ENCODE measurements around the gene PCLAF.
"Not testable (repeated sequence)": the region's sequence is repeated elsewhere in the genome, so short reads cannot be mapped to it uniquely, and the experiment has no call there.

The PCLAF gene, protein sequence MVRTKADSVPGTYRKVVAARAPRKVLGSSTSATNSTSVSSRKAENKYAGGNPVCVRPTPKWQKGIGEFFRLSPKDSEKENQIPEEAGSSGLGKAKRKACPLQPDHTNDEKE

DNA sequence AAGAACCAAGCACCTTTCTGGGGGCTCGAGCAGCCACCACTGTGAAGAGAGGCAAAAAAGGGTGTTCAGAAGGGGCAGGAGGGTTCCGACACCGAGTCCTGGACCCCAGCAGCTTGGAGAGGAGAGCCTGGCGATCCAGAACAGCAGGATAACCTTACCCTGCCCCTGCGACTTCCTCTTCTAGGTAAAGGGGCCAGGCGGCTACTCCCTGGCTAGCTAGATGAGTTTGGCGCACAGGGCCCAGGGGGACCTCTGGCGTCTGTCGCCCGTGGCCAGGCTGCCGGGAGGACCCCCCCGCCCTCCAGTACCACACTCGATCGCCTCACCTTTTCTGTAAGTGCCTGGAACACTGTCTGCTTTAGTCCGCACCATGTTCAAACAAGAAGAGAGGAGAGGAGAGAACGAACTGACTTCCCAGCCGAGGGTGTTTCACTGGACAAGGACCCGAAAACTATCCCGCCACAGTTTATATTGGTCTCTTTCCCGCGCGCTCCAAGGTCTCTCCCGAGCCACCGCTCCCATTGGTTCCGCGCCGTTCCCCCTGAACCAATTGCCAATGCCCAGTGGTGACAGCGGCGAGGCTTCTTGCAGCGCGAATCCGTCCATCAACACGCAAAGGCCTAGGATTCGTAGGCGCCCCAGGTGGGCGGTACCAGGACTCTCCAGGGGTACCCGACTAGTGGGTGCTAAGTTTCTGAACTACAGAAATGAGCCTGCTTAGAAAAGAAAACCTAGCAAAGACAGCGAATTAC, at the start of gene PCLAF:
PCLAF (minus strand) TSS at position 442 of the 752 bp plus-strand sequence; CDS start at position 372, 70 bp downstream.
- peak; percentile 82 for DNase-seq (ENCODE audit: low read depth)

DNA sequence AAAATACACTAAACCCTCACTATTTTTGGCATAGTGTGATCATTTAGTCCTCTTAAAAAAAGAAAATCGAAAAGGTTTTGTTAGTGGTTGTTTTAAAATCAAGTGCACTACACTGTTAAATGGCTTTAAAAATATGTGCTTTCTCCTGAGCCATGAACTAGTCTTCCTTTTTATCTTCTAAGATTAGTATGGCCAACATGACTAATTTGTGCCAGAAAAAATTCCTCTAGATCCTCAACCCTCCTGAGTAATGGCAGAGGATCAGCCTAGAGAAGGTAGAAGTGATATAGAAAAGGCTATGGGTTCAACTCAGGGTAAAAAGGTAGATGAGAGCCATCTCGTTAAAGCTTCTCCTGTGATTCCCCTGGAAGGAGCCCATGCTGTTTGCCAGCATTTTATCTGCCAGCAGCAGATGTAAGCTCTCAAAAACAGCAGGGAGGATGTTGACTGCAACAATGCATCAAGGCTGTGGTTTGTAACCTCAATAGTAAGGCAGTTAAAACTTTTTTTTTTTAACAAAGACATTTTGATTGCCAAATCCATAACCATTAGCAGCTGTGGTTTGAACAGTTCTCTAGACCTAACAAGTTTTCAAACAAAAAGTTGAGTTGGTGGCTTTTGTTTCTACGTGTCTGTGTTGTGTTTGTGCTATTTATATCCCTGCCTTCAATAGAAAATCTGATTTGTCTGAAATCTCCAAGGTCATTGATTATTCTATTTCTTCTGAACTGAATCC, 48.9 kb upstream of the PCLAF start:
- peak; percentile 13 for DNase-seq (ENCODE audit: low read depth)

DNA sequence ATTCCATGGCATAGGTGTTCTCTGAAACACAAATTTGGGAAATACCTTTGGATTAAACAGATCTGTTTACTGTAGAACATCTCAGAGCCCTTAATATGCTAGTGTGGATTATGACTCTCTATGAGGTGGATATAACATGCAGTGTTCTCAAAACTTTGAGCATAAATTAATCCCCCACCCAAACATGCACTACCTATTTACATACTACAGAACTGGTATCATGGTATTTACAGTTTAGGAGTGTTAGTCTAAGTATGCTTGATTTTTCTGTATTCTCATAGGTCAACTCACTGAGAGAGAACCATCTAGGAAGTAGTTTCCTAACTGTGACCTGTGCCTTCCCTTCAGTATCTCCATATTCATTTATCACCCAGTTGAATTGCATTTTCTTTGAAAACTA, 48.2 kb upstream of the PCLAF start:
- DNase-seq (ENCODE audit: low read depth), result peak; percentile 26

DNA sequence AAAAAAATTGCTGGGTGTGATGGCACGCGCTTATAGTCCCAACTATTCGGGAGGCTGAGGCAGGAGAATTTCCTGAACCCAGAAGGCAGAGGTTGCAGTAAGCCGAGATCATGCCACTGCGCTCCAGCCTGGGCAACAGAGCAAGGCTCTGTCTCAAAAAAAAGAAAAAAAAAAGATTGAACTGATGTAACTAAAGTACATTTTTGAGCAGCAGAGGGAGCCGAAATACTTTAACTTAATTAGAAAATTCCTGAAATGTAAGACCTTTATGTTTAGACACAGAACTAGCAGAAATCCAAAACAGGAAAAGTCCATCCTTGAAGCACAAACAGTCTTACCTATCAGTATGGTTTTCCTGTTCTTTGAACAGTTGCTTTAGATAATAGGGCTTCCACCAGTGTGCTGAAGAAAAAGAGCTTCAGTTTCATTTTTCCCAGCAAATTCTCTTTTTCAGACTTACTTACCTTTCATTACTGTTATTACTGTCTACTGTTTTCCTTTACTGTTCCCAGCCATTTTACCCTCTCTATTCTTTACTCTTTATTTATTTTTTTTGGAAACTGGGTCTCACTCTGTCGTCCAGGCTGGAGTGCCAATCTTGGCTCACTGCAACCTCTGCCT, 45.7 kb upstream of the PCLAF start:
- no peak for DNase-seq (ENCODE audit: low read depth)

DNA sequence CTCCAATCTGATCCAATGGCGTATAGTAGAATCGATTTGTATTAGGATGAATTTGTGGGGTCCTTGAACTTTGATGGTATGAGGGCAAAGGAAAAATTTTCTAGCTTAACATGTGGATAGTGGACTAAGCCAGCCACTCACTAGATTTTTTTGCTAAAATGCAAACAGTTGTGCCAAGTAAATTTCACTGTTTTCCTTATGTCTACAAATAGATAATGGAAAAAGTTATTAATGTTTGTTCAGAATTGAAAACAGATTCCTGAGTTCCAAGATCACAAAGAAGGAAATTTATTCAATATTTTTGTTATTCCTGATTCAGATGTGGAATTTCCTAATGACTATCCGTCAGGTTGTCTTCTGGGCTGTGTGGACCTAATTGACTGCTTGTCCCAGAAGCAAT, 44.0 kb upstream of the PCLAF start:
- no peak for DNase-seq (ENCODE audit: low read depth)

DNA sequence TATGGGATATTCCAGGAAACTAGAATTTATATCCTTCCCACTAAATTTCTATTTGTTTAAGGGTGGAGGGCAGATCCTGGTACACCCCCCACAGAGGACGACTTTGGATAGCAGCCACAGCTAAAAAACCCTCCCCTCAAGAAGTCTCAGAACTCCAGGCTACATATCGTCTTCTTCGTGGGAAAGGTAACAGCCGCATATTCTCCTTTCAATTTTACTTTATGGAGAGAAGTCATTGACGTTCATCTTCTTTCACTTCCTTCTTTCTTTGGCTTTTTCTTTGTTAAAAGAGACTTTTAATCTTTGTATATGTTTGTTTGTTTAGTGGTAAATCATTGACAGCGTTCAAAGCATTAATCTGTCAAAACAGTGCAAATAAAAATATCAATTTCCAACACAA, 42.7 kb upstream of the PCLAF start:
- DNase-seq (ENCODE audit: low read depth), result no peak

DNA sequence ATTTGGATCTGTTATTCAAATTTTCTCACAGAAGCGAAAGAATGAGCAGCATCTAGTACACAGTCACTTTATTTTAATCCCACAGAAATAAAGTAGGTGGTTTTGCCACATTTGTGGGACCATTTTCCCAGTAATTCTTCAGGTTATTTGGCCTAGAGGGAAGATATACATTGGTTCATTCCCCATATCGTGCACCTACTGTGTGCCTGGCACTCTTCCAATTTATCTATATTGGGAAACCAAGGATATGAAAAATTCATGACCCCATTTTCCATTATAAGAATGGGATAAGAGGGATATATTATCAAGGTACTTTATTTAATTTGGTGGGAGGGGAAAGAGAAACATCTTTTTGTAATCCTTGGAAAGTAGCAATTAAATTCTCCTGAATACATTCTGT, 41.5 kb upstream of the PCLAF start:
- no peak for DNase-seq (ENCODE audit: low read depth)

DNA sequence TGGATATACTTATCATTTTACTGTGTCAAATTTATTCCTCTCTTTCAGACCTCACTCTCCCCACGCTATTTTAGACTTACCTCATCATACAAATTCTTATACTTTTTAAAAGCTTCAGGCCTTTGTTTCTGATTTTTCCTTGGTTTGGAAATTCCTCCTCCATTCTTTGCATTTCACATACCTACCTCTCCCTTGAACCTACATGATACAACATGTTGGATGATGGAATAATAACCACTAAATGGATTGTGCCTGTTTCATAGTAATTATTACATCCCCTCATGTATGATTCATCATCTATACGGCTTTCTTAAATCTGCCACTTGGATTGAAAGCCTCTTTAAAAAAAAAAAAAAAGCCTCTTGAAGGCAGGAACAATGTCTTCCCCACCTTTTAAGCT, 31.0 kb upstream of the PCLAF start:
- DNase-seq (ENCODE audit: low read depth), result no peak

DNA sequence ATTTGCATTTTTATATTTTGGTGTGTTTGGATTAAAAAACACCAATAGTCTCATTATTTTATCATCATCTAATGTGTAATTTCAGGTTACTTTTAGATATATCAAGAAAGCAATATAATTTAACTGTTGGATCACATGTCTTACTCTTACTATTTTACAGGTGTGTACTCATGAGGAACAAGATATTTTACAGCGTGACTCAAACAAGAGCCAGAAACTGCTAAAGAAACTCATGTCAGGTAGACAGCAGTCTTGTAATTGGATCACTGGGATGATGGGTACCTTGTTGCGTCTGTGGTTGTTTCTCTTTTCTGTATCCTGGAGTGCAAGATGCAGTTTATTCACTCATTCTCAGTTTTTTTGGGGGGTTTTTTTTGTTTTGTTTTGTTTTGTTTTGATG, 19.3 kb upstream of the PCLAF start:
- DNase-seq (ENCODE audit: low read depth), result no peak

DNA sequence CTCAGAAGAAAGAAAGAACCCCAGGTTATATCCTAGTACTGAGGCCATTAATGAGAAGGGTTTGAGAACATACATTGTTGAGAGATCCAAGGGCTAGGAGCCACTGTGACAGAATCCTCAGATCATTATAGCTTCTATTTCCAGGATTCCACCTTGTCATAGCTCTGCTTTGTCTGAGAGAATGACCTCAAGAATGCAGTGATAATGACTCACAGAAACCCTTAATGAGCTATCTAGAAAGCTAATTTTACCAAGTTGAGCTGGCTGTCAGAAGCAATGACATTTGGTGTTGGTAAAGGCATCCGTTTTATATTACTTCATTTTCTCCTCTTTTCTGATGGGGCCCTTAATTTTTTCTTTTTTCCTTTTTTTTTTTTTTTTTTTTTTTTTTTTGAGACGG, 17.3 kb upstream of the PCLAF start:
- DNase-seq (ENCODE audit: low read depth), result no peak

DNA sequence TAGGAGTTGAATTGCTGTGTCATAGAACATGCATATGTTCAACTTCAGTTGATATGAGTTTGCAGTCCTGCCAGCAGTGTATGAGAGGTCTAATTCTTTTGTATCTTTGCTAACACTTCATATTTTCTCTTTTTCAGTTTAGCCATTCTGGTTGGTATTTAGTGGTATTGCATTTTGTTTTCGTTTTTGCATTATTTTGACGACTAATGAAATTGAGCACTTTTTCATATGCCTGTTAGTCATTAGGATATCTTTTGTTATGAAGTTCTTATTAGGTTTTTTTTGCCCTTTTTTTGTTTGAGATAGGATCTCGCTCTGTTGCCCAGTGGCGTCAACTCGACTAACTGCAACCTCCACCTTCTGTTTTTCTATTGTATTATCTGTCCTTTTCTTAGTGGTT, 15.5 kb upstream of the PCLAF start:
- no peak for DNase-seq (ENCODE audit: low read depth)

DNA sequence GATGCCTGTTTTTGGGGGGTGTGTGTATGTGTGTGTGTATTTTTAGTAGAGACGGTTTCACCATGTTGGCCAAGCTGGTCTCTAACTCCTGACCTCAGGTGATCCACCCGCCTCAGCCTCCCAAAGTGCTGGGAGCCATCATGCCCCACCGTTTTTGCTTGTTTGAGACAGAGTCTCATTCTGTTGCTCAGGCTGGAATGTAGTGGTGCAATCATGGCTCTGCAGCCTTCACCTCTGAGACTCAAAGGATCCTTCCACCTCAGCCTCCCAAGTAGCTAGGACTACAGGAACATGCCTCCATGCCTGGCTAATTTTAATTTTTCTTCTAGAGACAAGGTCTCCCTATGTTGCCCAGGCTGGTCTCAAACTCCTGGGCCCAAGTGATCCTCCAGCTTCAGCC, 11.2 kb upstream of the PCLAF start:
- not testable (repeated sequence) for DNase-seq (ENCODE audit: low read depth)

DNA sequence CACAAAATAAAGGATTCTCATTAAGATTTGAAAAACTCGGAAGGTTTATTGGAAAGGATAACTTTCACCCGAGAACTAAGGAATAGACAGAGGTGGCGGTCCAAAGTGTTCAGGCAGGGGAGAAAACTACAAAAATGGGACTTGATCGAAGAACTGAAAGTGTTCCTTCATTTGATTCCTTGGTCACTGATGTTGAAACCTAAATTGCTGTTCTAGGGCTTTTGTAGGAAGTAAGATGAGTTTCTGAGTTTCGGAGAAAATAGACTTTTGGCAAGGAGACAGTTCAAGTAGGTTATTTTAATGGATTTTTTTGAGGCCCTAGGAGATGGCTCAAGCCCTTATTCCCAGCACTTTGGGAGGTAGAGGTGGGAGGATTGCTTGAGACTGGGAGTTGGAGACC, 7.8 kb upstream of the PCLAF start:
- no peak for DNase-seq (ENCODE audit: low read depth)

DNA sequence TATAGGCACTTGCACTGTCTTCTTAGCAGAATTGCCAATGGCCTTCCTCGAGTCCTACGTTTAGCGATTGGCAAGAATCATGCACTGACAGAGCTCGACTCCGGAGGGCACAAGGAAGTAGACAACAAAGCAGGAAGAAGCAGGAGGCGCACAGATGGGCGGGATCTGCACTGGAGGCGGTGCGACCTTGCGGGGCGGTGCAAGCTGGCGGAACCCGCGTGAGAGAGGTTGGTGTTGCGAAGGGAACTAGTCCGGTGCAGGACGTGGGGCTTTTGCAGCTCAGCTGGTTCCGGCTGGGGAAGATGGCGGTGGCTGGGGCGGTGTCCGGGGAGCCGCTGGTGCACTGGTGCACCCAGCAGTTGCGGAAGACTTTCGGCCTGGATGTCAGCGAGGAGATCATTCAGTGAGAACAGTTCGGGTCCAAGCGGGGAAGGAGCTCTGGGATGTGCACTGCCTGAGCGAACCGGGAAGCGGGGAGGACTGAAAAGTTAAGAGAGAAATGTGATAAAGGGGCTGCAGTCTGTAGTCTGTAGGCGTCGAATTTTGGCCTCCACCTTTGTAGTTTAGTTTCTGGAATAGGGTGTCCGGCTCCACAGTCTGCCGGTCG, 6.4 kb upstream of the PCLAF start, which contains the start of gene TRIP4:
TRIP4 (plus strand) TSS at position 275 of the 607 bp plus-strand sequence; CDS start at position 303, 28 bp downstream.
- DNase-seq (ENCODE audit: low read depth), result peak; percentile 93

DNA sequence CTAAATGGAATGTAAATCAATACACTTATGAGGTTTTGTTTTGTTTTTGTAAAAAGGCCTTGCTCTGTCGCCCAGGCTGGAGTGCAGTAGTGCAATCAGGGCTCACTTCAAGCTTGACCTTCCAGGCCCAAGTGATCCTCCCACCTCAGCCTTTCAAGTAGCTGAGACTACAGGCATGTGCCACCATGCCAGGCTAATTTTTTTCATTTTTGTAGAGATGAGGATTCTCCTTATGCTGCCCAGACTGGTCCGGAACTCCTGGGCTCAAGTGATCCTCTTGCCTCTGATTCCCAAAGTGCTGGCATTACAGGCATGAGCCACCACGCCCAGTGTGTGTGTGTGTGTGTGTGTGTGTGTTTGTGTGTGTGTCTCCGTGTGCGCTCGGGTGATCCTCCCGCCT, 5.0 kb upstream of the PCLAF start:
- no peak for DNase-seq (ENCODE audit: low read depth)

DNA sequence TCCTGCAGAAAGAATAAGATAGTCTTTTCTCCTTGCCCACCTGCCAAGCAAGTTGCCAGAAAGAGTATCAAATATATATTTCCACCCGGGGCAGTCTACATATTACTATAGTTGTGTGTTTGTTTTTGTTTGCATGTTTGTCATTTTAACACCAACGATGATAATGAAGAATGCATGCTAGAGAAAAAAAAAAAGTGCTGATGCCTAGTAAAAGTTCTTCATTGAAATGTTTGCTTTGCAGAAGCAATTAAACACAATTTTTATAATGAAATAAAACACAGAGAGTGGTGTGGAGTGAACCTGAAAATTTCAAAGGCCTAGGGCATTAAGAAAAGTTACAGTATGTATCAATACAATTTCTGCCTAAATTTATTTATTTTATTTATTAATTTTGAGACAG, 2.5 kb upstream of the PCLAF start:
- no peak for DNase-seq (ENCODE audit: low read depth)

DNA sequence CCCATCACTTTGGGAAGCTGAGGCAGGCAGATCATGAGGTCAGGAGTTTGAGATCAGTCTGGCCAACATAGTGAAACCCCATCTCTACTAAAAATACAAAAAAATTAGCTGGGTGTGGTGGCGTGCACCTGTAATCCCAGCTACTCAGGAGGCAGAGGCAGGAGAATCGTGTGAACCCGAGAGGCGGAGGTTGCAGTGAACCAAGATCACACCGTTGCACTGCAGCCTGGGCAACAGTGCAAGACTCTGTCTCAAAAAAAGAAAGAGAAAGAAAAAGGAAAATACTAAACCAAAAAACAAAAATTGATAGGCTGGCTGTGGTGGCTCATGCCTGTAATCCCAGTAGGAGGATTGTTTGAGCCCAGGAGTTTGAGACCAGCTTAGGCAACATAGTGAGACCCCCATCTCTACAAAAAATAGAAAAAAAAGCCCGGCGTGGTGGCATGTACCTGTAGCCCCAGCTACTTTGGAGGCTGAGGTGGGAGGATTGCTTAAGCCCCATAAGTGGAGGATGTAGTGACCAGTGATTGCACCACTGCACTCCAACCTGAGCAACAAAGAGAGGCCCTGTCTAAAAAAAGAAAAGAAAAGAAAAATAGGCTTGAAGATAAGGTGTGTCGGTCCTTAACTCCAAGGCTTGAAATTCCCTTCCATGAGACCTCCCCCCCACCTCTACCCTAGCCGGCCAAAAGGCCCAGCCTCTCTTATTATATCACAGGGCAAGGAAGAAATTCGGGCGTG, 941 bp downstream of the PCLAF start:
- not testable (repeated sequence) for DNase-seq (ENCODE audit: low read depth)

DNA sequence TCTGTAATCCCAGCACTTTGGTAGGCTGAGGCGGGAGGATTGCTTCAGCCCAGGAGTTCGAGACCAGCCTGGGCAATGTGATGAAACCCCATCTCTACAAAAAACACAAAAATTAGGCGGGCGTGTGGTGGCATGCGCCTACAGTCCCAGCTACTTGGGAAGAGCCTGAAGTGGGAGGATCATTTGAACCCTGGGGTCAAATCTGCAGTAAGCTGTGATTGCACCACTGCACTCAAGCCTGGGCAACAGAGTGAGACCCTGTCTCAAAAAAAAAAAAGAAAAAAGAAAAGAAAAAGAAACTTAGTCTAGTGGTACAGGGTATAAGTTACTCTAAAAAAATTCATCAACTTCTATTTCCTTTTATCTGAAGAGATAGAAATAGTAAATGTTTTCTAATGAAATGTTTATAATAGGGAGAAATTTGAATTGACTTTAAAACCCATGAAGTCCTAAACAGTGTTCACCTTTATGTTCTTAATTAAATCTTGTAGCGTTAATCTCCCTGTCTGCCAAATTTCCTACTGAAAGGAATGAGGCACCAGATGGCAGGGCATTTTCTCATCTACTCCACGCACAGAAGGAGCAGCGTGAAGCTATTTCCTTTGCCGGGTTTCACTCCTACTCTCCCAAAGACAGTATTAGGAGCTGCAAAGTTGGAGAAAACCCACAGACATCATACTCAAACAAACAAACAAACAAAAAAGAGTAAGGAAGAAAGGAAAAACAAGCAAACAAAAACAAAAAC, 1.9 kb downstream of the PCLAF start:
- DNase-seq (ENCODE audit: low read depth), result no peak

DNA sequence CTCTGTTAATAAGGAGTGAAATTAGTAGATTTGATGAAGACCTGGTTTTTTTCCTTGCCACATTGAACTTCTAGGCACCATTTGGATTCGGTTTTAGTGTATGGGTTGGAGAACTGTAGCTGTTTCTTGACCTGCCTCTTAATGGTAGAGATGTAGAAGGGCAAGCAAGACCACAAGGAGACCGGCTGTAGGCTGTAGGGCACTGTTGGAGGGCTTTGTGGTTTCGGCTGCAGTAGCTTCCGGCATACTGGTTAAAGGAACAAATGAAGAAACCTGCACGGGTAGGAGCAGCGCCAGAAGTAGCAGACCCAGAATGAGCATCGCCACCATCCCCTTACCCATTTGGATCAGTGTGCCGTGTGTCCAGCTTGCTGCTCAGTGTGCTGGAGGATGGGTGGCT, 7.9 kb downstream of the PCLAF start:
- no peak for DNase-seq (ENCODE audit: low read depth)

DNA sequence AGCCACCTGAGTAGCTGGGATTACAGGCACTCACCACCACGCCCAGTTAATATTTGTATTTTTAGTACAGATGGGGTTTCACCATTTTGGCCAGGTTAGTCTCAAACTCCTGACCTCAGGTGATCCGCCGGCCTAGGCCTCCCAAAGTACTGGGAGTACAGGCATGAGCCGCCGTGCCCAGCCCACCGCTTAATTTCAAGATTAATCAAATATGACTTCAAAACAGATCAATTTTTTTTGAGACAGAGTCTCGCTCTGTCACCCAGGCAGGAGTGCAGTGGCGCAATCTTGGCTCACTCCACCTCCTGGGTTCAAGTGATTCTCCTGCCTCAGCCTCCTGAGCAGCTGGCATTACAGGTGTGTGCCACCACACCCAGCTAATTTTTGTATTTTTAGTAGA, 9.9 kb downstream of the PCLAF start:
- not testable (repeated sequence) for DNase-seq (ENCODE audit: low read depth)

DNA sequence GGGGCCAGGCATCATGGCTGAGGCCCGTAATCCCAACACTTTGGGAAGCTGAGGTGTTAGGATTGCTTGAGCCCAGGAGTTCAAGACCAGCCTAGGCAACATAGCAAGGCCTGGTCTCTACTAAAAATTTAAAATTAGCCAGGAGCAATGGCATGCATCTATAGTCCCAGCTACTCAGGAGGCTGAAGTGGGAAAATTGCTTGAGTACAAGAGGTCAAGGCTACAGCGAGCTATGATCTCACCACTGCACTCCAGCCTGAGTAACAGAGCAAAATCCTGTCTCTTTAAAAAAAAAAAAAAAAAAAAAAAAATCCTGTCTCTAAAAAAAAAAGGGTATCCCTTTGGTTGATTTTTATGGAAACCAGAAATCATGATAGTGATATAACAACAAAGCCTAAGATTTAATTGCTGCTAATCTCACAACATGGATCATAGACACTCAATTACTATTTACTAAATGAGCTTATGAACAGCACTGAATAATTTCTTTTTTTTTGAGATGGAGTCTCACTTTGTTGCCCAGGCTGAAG, 12.1 kb downstream of the PCLAF start:
- DNase-seq (ENCODE audit: low read depth), result no peak

All from stimulated activated CD4-positive, alpha-beta T cell treated with anti-CD3 and anti-CD28 coated beads, Interleukin-2, amount 100 ng/mL, for 4 hours (primary cell).